GM23338 (cell line): ENCODE results near the gene VARS2. TPM values are rescaled to one million over a fixed set of nuclear protein-coding genes. Genes with fewer than 3 reads are reported as not detected.
A peak's percentile ranks its signal among the peaks of the same experiment; 100 is the strongest.
"Not testable (repeated sequence)": the region's sequence is repeated elsewhere in the genome, so short reads cannot be mapped to it uniquely, and the experiment has no call there.

Experiments
- ATAC-seq: fragments of 200-7000 bp; cut with Tn5 transposase; 3 replicates; pipeline ENCODE4 v1.9.1; 2020
- DNase-seq: peaks from one replicate; pipeline ENCODE4 v3.0.0-alpha.2; 2015; ENCODE audit warnings: low spot score
- H2AFZ ChIP-seq: fragments of 200-600 bp; sonication (generic); 2 replicates; pipeline ENCODE4 v1.8.0; 2016; ENCODE audit warnings: antibody characterized with exemption, mild to moderate bottlenecking, moderate library complexity
- H3F3A ChIP-seq: fragments of 200-600 bp; sonication (generic); replicated peaks from 2 replicates; pipeline ENCODE4 v1.8.0; 2017; ENCODE audit warnings: antibody characterized with exemption, mixed run types, low read depth
- H3K27ac ChIP-seq: fragments of 200-600 bp; sonication (generic); 2 replicates; pipeline ENCODE4 v1.6.1; 2016; ENCODE audit warnings: low read depth
- H3K27me3 ChIP-seq: fragments of 200-600 bp; sonication (generic); 2 replicates; pipeline ENCODE4 v1.8.0; 2016; ENCODE audit warnings: mild to moderate bottlenecking, mixed run types, moderate library complexity; ENCODE audit not compliant: insufficient read depth
- H3K36me3 ChIP-seq: fragments of 200-600 bp; sonication (generic); 2 replicates; pipeline ENCODE4 v1.8.0; 2016; ENCODE audit warnings: mild to moderate bottlenecking; ENCODE audit not compliant: insufficient read depth
- H3K4me1 ChIP-seq: fragments of 200-600 bp; sonication (generic); 2 replicates; pipeline ENCODE4 v1.8.0; 2016; ENCODE audit warnings: mild to moderate bottlenecking, moderate library complexity; ENCODE audit not compliant: insufficient read depth
- H3K4me2 ChIP-seq: fragments of 200-600 bp; sonication (generic); 2 replicates; pipeline ENCODE4 v1.7.1; 2017; ENCODE audit warnings: mixed run types
- H3K4me3 ChIP-seq: fragments of 200-600 bp; sonication (generic); 2 replicates; pipeline ENCODE4 v1.6.1; 2016; ENCODE audit warnings: mixed run types
- H3K79me2 ChIP-seq: fragments of 200-600 bp; sonication (generic); replicated peaks from 2 replicates; pipeline ENCODE4 v1.8.0; 2017; ENCODE audit warnings: mild to moderate bottlenecking; ENCODE audit not compliant: insufficient read depth
- H3K9me2 ChIP-seq: fragments of 200-600 bp; sonication (generic); 2 replicates; pipeline ENCODE4 v1.8.0; 2017; ENCODE audit not compliant: insufficient read depth
- H4K20me1 ChIP-seq: fragments of 200-600 bp; sonication (generic); replicated peaks from 2 replicates; pipeline ENCODE4 v1.8.0; 2017; ENCODE audit warnings: mild to moderate bottlenecking; ENCODE audit not compliant: insufficient read depth
- H3K27ac Mint-ChIP-seq: 2 replicates; pipeline ENCODE4 v1.8.0; 2020; ENCODE audit warnings: inconsistent platforms, mild to moderate bottlenecking, moderate library complexity, mixed read lengths
- H3K27me3 Mint-ChIP-seq: 3 replicates; pipeline ENCODE4 v1.8.0; 2022; ENCODE audit warnings: low read depth, mild to moderate bottlenecking, moderate library complexity, mixed read lengths, inconsistent platforms; ENCODE audit not compliant: insufficient read depth, poor library complexity
- H3K36me3 Mint-ChIP-seq: 3 replicates; pipeline ENCODE4 v1.8.0; 2021; ENCODE audit warnings: low read depth, mild to moderate bottlenecking, inconsistent platforms, moderate library complexity, mixed read lengths
- H3K4me1 Mint-ChIP-seq: 3 replicates; pipeline ENCODE4 v1.8.0; 2020; ENCODE audit warnings: mild to moderate bottlenecking, inconsistent platforms, mixed read lengths
- H3K4me3 Mint-ChIP-seq: 3 replicates; pipeline ENCODE4 v1.8.0; 2021; ENCODE audit warnings: moderate library complexity, mild to moderate bottlenecking, inconsistent platforms, mixed read lengths
- H3K9me3 Mint-ChIP-seq: 3 replicates; pipeline ENCODE4 v1.8.0; 2020; ENCODE audit warnings: moderate library complexity, mild to moderate bottlenecking, inconsistent platforms, mixed read lengths
- EZH2 ChIP-seq: fragments of 200-600 bp; sonication (generic); IDR thresholded peaks from one replicate; pipeline ENCODE4 v1.8.0; 2017; ENCODE audit warnings: antibody characterized with exemption, mild to moderate bottlenecking, low read depth; ENCODE audit not compliant: unreplicated experiment
- EZH2phosphoT487 ChIP-seq: fragments of 200-600 bp; sonication (generic); IDR thresholded peaks from one replicate; pipeline ENCODE4 v1.8.1; 2018; ENCODE audit warnings: antibody characterized with exemption; ENCODE audit not compliant: unreplicated experiment
- NANOG ChIP-seq: IDR thresholded peaks from 2 replicates; pipeline ENCODE4 v1.6.1; 2016; ENCODE audit warnings: antibody characterized with exemption, borderline replicate concordance
- POLR2AphosphoS5 ChIP-seq: IDR thresholded peaks from 2 replicates; pipeline ENCODE4 v1.6.1; 2016; ENCODE audit warnings: antibody characterized with exemption, low read depth
- STAT1 ChIP-seq: IDR thresholded peaks from one replicate; pipeline ENCODE4 v1.6.1; 2016; ENCODE audit warnings: antibody characterized with exemption; ENCODE audit not compliant: unreplicated experiment
- polyA plus RNA-seq: library from polyadenylated mRNA; unstranded; fragments of >200 nt; fragmentation: Nextera tagmentation; extraction: Ambion mirVana; gene quantifications from 2 replicates; pipeline ENCODE4 v1.2.1, GENCODE V29; 2016
- total RNA-seq: library from RNA; depleted of rRNA; stranded (reverse); fragments of >200 nt; shearing (Covaris generic); gene quantifications from 2 replicates; pipeline ENCODE4 v1.2.3, GENCODE V29; 2014

The VARS2 gene
- total and polyA plus RNA-seq, 2 experiments from 2014 or later: 13.7 to 36.4 TPM

DNA sequence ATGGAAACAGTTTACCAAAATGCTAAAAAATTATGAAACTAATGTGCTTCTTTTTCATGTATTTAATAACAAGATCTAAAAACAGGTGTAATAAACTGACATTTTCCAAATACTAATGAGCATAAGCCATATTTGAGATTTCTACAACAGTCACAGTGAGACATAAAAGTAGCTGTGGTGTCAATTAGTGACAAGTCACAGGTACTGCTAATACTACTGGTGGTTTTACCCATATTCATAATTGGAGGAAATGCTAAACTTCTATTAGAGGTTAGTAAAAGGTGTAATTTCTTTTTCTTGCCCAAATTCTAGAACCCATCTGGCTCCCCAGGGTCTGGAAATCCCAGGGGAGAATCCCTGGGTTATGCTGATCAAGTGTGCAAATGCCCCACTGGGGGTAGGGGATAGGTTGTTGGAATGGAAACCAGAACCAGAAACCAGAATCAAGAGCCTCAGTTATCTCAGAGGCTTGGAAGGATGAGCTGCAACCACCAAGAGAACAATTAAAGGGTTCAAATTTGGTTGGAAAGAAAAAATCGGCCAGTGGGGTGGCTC, 13.1 kb upstream of the VARS2 start:
- no peak overlapping the region for H3K27ac Mint-ChIP-seq
- TF ChIP-seq STAT1 (no peak), POLR2AphosphoS5 (no peak; the same call in 1 of the 2 replicates), EZH2phosphoT487 (no peak), NANOG (no peak)
- peaks cover 4% of the 10 kb centered on the region; the same call in 1 of the 2 replicates for H3K36me3 ChIP-seq
- H3K9me3 Mint-ChIP-seq: no peaks in the 10 kb centered on the region
- no peaks in the 10 kb centered on the region for H3K79me2 ChIP-seq
- no peak overlapping the region for H3K4me3 ChIP-seq
- H3K4me3 Mint-ChIP-seq: no peak overlapping the region
- no peaks in the 10 kb centered on the region for H3K27me3 ChIP-seq
- no peaks in the 10 kb centered on the region for H3K9me2 ChIP-seq
- no peak for DNase-seq
- no peaks in the 10 kb centered on the region for H3K4me1 ChIP-seq
- no peak overlapping the region for H3K27ac ChIP-seq
- 0 out of 2 replicates have a peak, but pooled peaks cover 2% of the 10 kb centered on the region for H3F3A ChIP-seq
- H3K27me3 Mint-ChIP-seq: peaks cover 6% of the 10 kb centered on the region
- no peak overlapping the region for H3K4me2 ChIP-seq
- no peak overlapping the region for H2AFZ ChIP-seq
- H3K36me3 Mint-ChIP-seq: peaks cover 37% of the 10 kb centered on the region
- 0 out of 2 replicates have a peak, but pooled peaks cover 4% of the 10 kb centered on the region for H4K20me1 ChIP-seq
- no peak for ATAC-seq
- no peaks in the 10 kb centered on the region; the same call in 2 of the 3 replicates for H3K4me1 Mint-ChIP-seq

DNA sequence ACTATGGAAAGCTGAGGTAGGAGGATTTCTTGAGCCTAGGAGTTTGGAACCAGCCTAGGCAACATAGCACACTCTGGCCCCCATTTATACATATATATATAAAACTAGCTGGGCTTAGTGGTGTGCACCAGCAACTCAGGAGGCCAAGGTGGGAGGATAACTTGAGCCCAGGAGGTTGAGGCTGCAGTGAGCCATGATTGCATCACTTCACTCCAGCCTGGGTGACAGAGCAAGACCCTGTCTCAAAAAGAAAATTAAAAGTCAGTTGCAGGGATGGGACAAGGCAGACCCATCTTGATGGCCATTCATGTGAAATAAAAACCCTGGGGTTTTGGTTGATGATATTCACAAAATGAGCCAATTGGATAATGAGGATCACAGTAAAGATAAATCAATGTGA, 12.6 kb upstream of the VARS2 start:
- Histone ChIP-seq H3K9me2 (no peaks in the 10 kb centered on the region), H3K27ac (no peak overlapping the region), H3K79me2 (no peaks in the 10 kb centered on the region), H3K36me3 (peaks cover 4% of the 10 kb centered on the region; the same call in 1 of the 2 replicates), H3F3A (0 out of 2 replicates have a peak, but pooled peaks cover 4% of the 10 kb centered on the region), H3K4me2 (no peak overlapping the region), H2AFZ (no peak overlapping the region), H3K4me1 (no peaks in the 10 kb centered on the region), H3K4me3 (no peak overlapping the region), H3K27me3 (no peaks in the 10 kb centered on the region), H4K20me1 (0 out of 2 replicates have a peak, but pooled peaks cover 4% of the 10 kb centered on the region)
- H3K36me3 Mint-ChIP-seq: peaks cover 33% of the 10 kb centered on the region
- DNase-seq (no peak), ATAC-seq (no peak)
- H3K4me3 Mint-ChIP-seq: no peak overlapping the region
- TF ChIP-seq EZH2 (no peak), POLR2AphosphoS5 (0 out of 2 replicates have a peak, but pooled peaks have one; percentile 3)
- H3K9me3 Mint-ChIP-seq: no peaks in the 10 kb centered on the region
- H3K4me1 Mint-ChIP-seq: peaks cover 2% of the 10 kb centered on the region; the same call in 1 of the 3 replicates
- H3K27me3 Mint-ChIP-seq: peaks cover 6% of the 10 kb centered on the region
- H3K27ac Mint-ChIP-seq: no peak overlapping the region

DNA sequence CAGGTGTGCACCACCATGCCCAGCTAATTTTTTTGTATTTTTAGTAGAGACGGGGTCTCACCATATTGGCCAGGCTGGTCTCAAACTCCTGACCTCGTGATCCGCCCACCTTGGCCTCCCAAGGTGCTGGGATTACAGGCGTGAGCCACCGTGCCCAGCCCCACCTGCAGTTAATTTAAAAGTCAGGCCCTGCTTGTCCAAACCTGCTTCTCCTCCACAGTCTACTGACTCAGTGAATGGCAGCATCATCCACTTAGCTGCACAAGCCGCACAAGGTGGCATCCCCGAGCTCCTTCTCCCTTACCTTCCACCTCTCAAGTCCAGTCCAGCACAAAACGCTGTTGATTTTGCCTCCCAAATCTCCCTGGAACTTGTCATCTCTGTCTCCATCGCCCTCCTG, 11.8 kb upstream of the VARS2 start:
- not testable (repeated sequence) for H3F3A ChIP-seq, H3K4me3 Mint-ChIP-seq, H3K27me3 ChIP-seq, H3K36me3 ChIP-seq, H3K4me1 ChIP-seq, H3K4me2 ChIP-seq, ATAC-seq, H4K20me1 ChIP-seq, DNase-seq, H3K9me2 ChIP-seq, H3K4me1 Mint-ChIP-seq, H3K27ac Mint-ChIP-seq, H3K4me3 ChIP-seq, H3K27me3 Mint-ChIP-seq, H3K27ac ChIP-seq, H3K9me3 Mint-ChIP-seq, H3K79me2 ChIP-seq, H2AFZ ChIP-seq
- H3K36me3 Mint-ChIP-seq: peaks cover 28% of the 10 kb centered on the region
